Tibial nerve (tissue), 3 donors: ENCODE results near the gene TJP3.

Experiments
- CTCF ChIP-seq, 5 experiments: fragments of 200-600 bp in 3 of 5; fragments of 450-650 bp in 2 of 5; sonication (generic) in 3 of 5; IDR thresholded peaks; one replicate each; pipeline ENCODE4 v1.5.1; 2016 to 2019; ENCODE audit warnings: antibody characterized with exemption in 5 of 5, mild to moderate bottlenecking in 3 of 5, moderate library complexity in 2 of 5
- POLR2A ChIP-seq, 2 donors: fragments of 450-650 bp; IDR thresholded peaks; one replicate each; pipeline ENCODE4 v1.6.1; 2017; ENCODE audit warnings: antibody characterized with exemption in 2 of 2, mild to moderate bottlenecking in 2 of 2, moderate library complexity in 2 of 2

- no peak for TF ChIP-seq POLR2A (IDR thresholded peaks at IDR 0.05)
- TF ChIP-seq CTCF (IDR thresholded peaks at IDR 0.05), result no peak
Observed at GRCh38 chr19:3792114-3792513, 83.9 kb downstream of the TJP3 start.
